ENCODE results near the gene SUSD1.

- TF ChIP-seq CTCF (IDR thresholded peaks at IDR 0.05; ENCODE audit: extremely low read depth in 1 of 2, insufficient read depth in 1 of 2, low read depth in 1 of 2, low read length in 2 of 2) (peak; percentile 84 to 86), POLR2AphosphoS5 (IDR thresholded peaks at IDR 0.05; ENCODE audit: insufficient read depth, low read depth, low read length) (no peak), EZH2 (IDR thresholded peaks at IDR 0.05; ENCODE audit: borderline replicate concordance, low read depth, low read length, severe bottlenecking) (no peak), FOS (IDR thresholded peaks at IDR 0.05; ENCODE audit: borderline replicate concordance, insufficient read depth, low read length) (no peak), JUN (IDR thresholded peaks at IDR 0.05; ENCODE audit: borderline replicate concordance, insufficient read depth, insufficient read length, low read depth) (peak; percentile 56), POLR2A (IDR thresholded peaks at IDR 0.05; ENCODE audit: low read depth, low read length) (no peak)
Measured at GRCh38 chr9:112074250-112075008, 100.7 kb downstream of the SUSD1 start.

Data from endothelial cell of umbilical vein (primary cell).